Measurements from ENCODE around the gene TERC. TPM values are rescaled to one million over a fixed set of nuclear protein-coding genes. Genes with fewer than 3 reads are reported as not detected.

The TERC gene
- total RNA-seq, 1 donor from 2014 or later: 108 TPM

Other genes with a start within 250 kb of the TERC start
- 84.3 and 117 TPM in 2 replicates for gene MECOM, start 101.3 kb downstream of the TERC start, total RNA-seq
- gene ACTRT3, start 4.5 kb upstream of the TERC start, total RNA-seq: 4.0 and 5.1 TPM in 2 replicates
- 20.2 and 23.5 TPM in 2 replicates for gene MYNN, start 8.3 kb upstream of the TERC start, total RNA-seq
- gene LRRIQ4, start 47.8 kb upstream of the TERC start, total RNA-seq: 0.07 TPM in 1 of 2 replicates, not detected in the other
- gene LRRC34, start 47.8 kb upstream of the TERC start, total RNA-seq: 2.2 and 2.4 TPM in 2 replicates
- gene LRRC31, start 104.9 kb upstream of the TERC start, total RNA-seq: not detected in 2 replicates
- gene SAMD7, start 146.5 kb upstream of the TERC start, total RNA-seq: not detected in 2 replicates
- gene SEC62, start 201.7 kb upstream of the TERC start, total RNA-seq: 39.5 and 78.8 TPM in 2 replicates